IMR-90 (cell line): ENCODE results near the gene GPR176. TPM values are rescaled to one million over a fixed set of nuclear protein-coding genes. Genes with fewer than 3 reads are reported as not detected.
A peak's percentile ranks its signal among the peaks of the same experiment; 100 is the strongest.

ENCODE experiments used
- ATAC-seq: fragments of 200-7000 bp; cut with Tn5 transposase; 2 replicates; pipeline ENCODE4 v1.9.1; 2020; ENCODE audit warnings: low read depth, mild to moderate bottlenecking, moderate library complexity
- BruUV-seq: library from RNA; stranded (reverse); fragments of 400-500 nt; replicated peaks from 2 replicates; lab custom pipeline; 2021; lab: Mats Ljungman, UMichigan
- CTCF ChIA-PET: fragments of 300-600 bp; formaldehyde crosslinking; extraction: SDS; loops from one replicate; lab custom pipeline; 2021; ENCODE audit warnings: antibody characterized with exemption; lab: Yijun Ruan, JAX
- POLR2A ChIA-PET: fragments of 300-600 bp; sonication (Branson Sonifier 250); formaldehyde crosslinking; loops from one replicate; lab custom pipeline; 2022; ENCODE audit warnings: antibody characterized with exemption; ENCODE audit not compliant: unreplicated experiment; lab: Charles Lee
- DNase-seq: peaks from one replicate; pipeline ENCODE4 v3.0.0; 2013
- H2AFZ ChIP-seq: replicated peaks from 2 replicates; pipeline ENCODE3; 2013; ENCODE audit warnings: low read length, mild to moderate bottlenecking; ENCODE audit not compliant: poor library complexity
- H2AK5ac ChIP-seq: 2 replicates; pipeline ENCODE4 v1.6.1; 2013; ENCODE audit warnings: low read depth, low read length, inconsistent platforms
- H2AK9ac ChIP-seq: replicated peaks from 2 replicates; pipeline ENCODE3; 2013; ENCODE audit warnings: mild to moderate bottlenecking, low read depth, low read length, moderate library complexity; ENCODE audit not compliant: poor library complexity
- H2BK120ac ChIP-seq: 2 replicates; pipeline ENCODE4 v1.6.1; 2013; ENCODE audit warnings: low read depth, low read length, inconsistent platforms
- H2BK15ac ChIP-seq: 3 replicates; pipeline ENCODE4 v1.6.1; 2013; ENCODE audit warnings: low read depth, low read length, inconsistent platforms
- H2BK20ac ChIP-seq: 2 replicates; pipeline ENCODE4 v1.6.1; 2013; ENCODE audit warnings: low read depth, mild to moderate bottlenecking, inconsistent platforms, low read length, moderate library complexity
- H2BK5ac ChIP-seq: 2 replicates; pipeline ENCODE4 v1.6.1; 2013; ENCODE audit warnings: mild to moderate bottlenecking, low read depth, low read length, inconsistent platforms; ENCODE audit not compliant: poor library complexity, severe bottlenecking
- H3K14ac ChIP-seq: replicated peaks from 2 replicates; pipeline ENCODE4 v1.6.1; 2013; ENCODE audit warnings: low read depth, low read length, inconsistent platforms
- H3K18ac ChIP-seq: 2 replicates; pipeline ENCODE4 v1.6.1; 2013; ENCODE audit warnings: low read depth, low read length, control low read depth
- H3K23ac ChIP-seq: 2 replicates; pipeline ENCODE4 v1.6.1; 2013; ENCODE audit warnings: low read depth, low read length, inconsistent platforms
- H3K27ac ChIP-seq: 2 replicates; pipeline ENCODE4 v1.5.1; 2013; ENCODE audit warnings: mild to moderate bottlenecking, control low read depth, low read length; ENCODE audit not compliant: insufficient read depth
- H3K27me3 ChIP-seq: 2 replicates; pipeline ENCODE4 v1.6.1; 2013; ENCODE audit warnings: low read length; ENCODE audit not compliant: control insufficient read depth, insufficient read depth
- H3K36me3 ChIP-seq: 2 replicates; pipeline ENCODE4 v1.6.1; 2013; ENCODE audit warnings: low read length, mixed read lengths; ENCODE audit not compliant: control insufficient read depth, insufficient read depth
- H3K4ac ChIP-seq: 2 replicates; pipeline ENCODE4 v1.6.1; 2013; ENCODE audit warnings: low read depth, low read length, inconsistent platforms
- H3K4me1 ChIP-seq: 2 replicates; pipeline ENCODE4 v1.6.1; 2013; ENCODE audit warnings: low read length, mixed read lengths; ENCODE audit not compliant: control insufficient read depth, insufficient read depth
- H3K4me2 ChIP-seq: 2 replicates; pipeline ENCODE4 v1.6.1; 2013; ENCODE audit warnings: low read depth, mild to moderate bottlenecking, control low read depth, low read length, moderate library complexity
- H3K4me3 ChIP-seq: 2 replicates; pipeline ENCODE4 v1.5.1; 2013; ENCODE audit warnings: low read depth, mild to moderate bottlenecking, control low read depth, low read length, moderate library complexity; ENCODE audit not compliant: insufficient read depth
- H3K56ac ChIP-seq: 2 replicates; pipeline ENCODE4 v1.6.1; 2013; ENCODE audit warnings: low read length, inconsistent platforms; ENCODE audit not compliant: insufficient read depth; ENCODE audit errors: extremely low read depth
- H3K79me1 ChIP-seq, 2 experiments: 2 replicates each; pipeline ENCODE4 v1.6.1; 2013; ENCODE audit warnings: low read length in 2 of 2, inconsistent platforms in 1 of 2, low read depth in 1 of 2
- H3K9ac ChIP-seq: 2 replicates; pipeline ENCODE4 v1.6.1; 2013; ENCODE audit warnings: low read depth, low read length, control low read depth
- H3K9me1 ChIP-seq: 2 replicates; pipeline ENCODE4 v1.6.1; 2013; ENCODE audit warnings: low read length, inconsistent platforms; ENCODE audit not compliant: insufficient read depth
- H3K9me3 ChIP-seq: 2 replicates; pipeline ENCODE4 v1.6.1; 2013; ENCODE audit warnings: low read length; ENCODE audit not compliant: control insufficient read depth, insufficient read depth
- H4K20me1 ChIP-seq: 2 replicates; pipeline ENCODE4 v1.6.1; 2013; ENCODE audit warnings: low read length, inconsistent platforms; ENCODE audit not compliant: insufficient read depth
- H4K5ac ChIP-seq: 2 replicates; pipeline ENCODE4 v1.6.1; 2013; ENCODE audit warnings: mild to moderate bottlenecking, low read depth, low read length, control low read depth
- H4K8ac ChIP-seq, 2 experiments: 2 replicates each; pipeline ENCODE4 v1.6.1; 2013; ENCODE audit warnings: low read depth in 2 of 2, low read length in 2 of 2, control low read depth in 1 of 2, inconsistent platforms in 1 of 2
- H4K91ac ChIP-seq: 2 replicates; pipeline ENCODE4 v1.6.1; 2013; ENCODE audit warnings: low read depth, low read length, inconsistent platforms; ENCODE audit not compliant: insufficient read depth
- BHLHE40 ChIP-seq: fragments of 150-350 bp; IDR thresholded peaks from 2 replicates; pipeline ENCODE4 v1.6.1; 2016; ENCODE audit warnings: mild to moderate bottlenecking, low read depth, low read length
- WGBS, 2 experiments: methylation state at CpG; one replicate each; pipeline versions ENCODE4 v1.1.5 to v1.1.7; 2013; ENCODE audit warnings: missing lambda C conversion rate in 2 of 2; ENCODE audit not compliant: insufficient read length in 1 of 2; ENCODE audit errors: extremely low coverage in 2 of 2; 5-methylcytosine and 5-hydroxymethylcytosine counted together
- dilution Hi-C: fragments of 300-500 bp; cut with HindIII; formaldehyde crosslinking; loops from one replicate; pipeline ENCODE4 v1.14.3; 2018; ENCODE audit warnings: low sequenced_read_pairs; ENCODE audit not compliant: unreplicated experiment
- in situ Hi-C: fragments of 300-500 bp; cut with MboI; formaldehyde crosslinking; loops from 3 replicates; pipeline ENCODE4 v1.14.3; 2019; ENCODE audit warnings: low sequenced_read_pairs, inconsistent platforms, mixed read lengths
- intact Hi-C: fragments of 100-400 bp; cut with micrococcal nuclease; formaldehyde crosslinking; loops from 2 replicates; pipeline ENCODE4 v1.10.0; 2022
- polyA plus RNA-seq, 3 experiments: library from polyadenylated mRNA; depleted of rRNA; stranded (reverse); fragments of >200 nt; gene quantifications; 2 replicates each; pipeline ENCODE4 v1.2.3, GENCODE V29; 2012; ENCODE audit warnings: low replicate concordance in 1 of 3
- total RNA-seq: library from RNA; depleted of rRNA; stranded (reverse); fragments of >200 nt; gene quantifications from 2 replicates; pipeline ENCODE4 v1.2.3, GENCODE V29; 2012

Gene GPR176
- total and polyA plus RNA-seq, 2 of the 4 experiments (the other 2 are of a cell fraction): 114 to 246 TPM

DNA sequence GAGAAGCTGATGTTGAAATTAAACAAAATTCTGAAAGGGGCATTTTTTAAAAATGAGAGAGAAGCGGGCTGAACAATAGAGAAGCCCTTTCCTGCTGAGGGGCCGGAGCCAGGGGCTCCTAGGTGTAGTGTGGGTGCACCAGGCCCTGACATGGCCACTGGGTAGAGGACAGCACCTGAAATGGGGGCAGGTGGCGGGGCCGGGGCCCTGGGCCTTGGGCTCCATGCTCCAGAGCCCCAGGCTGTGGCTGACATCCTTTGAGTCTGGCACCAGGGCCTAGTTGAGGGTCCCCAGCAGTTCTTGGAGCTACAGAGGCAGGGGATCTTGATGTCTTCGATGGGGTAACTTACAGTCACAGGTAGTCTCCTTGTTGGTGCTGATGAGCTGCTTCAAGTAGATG is 6.5 kb upstream of the GPR176 start:
- H2BK120ac ChIP-seq: no peak overlapping the region
- no peak for ATAC-seq
- H3K9me1 ChIP-seq: peaks cover 6% of the 10 kb centered on the region; the same call in 1 of the 2 replicates
- H2AK5ac ChIP-seq: no peak overlapping the region
- TF ChIP-seq BHLHE40: no peak
- in situ Hi-C loops (no loop called here), intact Hi-C loops (no loop called here), dilution Hi-C loops (no loop called here)
- no peaks in the 10 kb centered on the region for H3K79me1 ChIP-seq
- no peak for DNase-seq
- POLR2A ChIA-PET: no interaction called here
- 0 out of 3 replicates have a peak overlapping the region, but pooled peaks have one; percentile 52 for H2BK15ac ChIP-seq
- no peaks in the 10 kb centered on the region for H3K36me3 ChIP-seq
- no peak overlapping the region for H3K56ac ChIP-seq
- H3K4me2 ChIP-seq: no peak overlapping the region
- H3K27ac ChIP-seq: no peak overlapping the region
- H2BK20ac ChIP-seq: no peak overlapping the region
- no peaks in the 10 kb centered on the region for H3K27me3 ChIP-seq
- H3K4ac ChIP-seq: no peak overlapping the region
- no peak overlapping the region for H3K18ac ChIP-seq
- BruUV-seq: no TSS peak
- no peak overlapping the region for H4K8ac ChIP-seq
- H2AK9ac ChIP-seq: no peak overlapping the region
- WGBS, 2 experiments: 100% methylated on average over 1 of the region's 5 CpGs; no CpG with 5 or more reads in 1 of the 2 experiments
- CTCF ChIA-PET: interaction anchor here (0.7 to 1.8 kb wide), 2 partner anchors 133 to 139 kb away, joined by 3 to 5 read pairs; no protein-coding TSS in a partner anchor
- H3K9me3 ChIP-seq: no peaks in the 10 kb centered on the region
- no peak overlapping the region for H3K4me3 ChIP-seq
- H3K23ac ChIP-seq: no peak overlapping the region
- no peak overlapping the region for H4K91ac ChIP-seq
- H2BK5ac ChIP-seq: no peak overlapping the region
- H4K5ac ChIP-seq: no peak overlapping the region
- no peak overlapping the region for H3K9ac ChIP-seq
- no peaks in the 10 kb centered on the region for H4K20me1 ChIP-seq
- H3K14ac ChIP-seq: no peak overlapping the region
- H3K4me1 ChIP-seq: peaks cover 4% of the 10 kb centered on the region
- no peak overlapping the region for H2AFZ ChIP-seq
